ENCODE data around the gene CCDC134.
"Not testable (repeated sequence)": the region's sequence is repeated elsewhere in the genome, so short reads cannot be mapped to it uniquely, and the experiment has no call there.

Gene CCDC134

DNA sequence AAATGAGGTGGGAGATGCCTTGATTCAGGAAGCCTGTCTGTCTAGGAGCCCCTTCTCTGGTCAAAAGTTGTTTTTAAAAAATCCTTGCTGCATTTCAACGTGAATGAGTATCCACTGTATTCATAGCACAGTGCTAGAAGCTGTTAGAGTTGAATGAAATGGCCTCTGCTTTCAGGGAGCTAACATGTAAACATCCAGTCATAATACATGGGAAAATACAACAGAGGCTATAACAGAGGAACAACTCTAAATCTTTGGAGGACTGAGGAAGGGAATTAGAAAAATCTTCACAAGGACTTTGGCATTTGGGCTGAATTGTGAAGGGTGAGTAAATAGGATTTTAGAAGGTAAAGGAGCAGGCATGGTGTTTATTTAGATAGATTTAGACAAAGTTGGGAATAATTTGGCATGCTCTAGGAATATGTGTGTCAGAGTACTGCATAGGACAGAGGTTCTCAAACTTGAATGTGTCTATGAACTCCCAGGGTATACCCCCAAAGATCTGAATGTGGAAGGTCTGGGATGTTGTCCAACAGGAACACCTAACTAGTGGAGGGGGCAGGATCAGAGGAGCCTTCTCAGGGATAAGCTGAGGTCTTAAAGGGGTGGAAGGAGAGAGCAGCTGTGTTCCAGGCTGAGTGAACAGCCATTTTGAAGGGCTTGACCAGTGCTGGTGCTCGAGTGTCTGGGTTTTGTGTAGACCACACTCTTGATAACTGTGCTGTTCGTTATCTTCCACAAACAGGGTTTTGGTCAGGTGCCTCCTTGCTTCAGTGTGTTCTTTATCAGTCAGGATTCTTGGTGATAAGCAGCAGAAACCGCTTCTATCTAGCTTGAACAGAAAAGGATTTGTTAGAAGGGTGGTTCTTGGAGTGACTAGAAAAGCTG is 45.1 kb downstream of the CCDC134 start:
- DNase-seq: no peak

DNA sequence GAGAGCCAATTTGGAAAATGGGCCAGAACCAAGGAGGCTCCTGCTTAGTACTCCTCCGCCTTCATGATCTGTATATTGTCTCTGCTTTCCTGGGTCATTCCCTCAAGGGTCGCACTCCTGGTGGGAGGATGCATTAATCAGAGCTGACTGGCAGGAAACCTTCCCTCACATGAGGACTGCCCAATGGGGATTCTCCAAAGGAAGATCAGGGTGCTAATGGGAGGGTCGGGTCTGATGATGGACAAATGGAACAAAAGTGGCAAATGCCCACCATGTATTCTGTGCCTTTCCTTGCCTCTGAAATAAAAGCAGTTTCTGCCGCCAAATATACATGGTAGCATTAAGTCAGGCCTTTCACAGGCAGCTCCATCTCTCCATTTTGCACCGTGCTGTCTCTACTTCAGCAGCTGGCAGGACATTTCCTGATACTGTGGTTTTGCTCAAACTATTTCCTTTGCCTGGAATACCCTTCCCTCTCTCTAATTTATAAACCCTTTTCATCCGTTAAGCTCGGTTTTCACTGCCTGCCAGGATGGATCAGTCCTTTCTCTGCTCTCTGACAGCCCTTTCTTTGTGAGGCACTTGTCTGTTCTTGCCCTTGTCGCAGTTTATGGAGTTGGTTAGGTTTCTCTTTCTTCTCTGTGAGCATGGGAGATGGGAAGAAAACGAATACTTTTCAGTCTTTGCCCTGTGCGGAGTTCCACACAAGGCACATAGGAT is 45.9 kb downstream of the CCDC134 start:
- no peak for DNase-seq

- DNase-seq: peak in 1 of 2 experiments; percentile 26
Measured at GRCh38 chr22:41847300-41847699, 46.8 kb downstream of the CCDC134 start.

GRCh38 chr22:41848468-41848867 is 48.0 kb downstream of the CCDC134 start:
- no peak for DNase-seq

GRCh38 chr22:41856469-41856868 is 56.0 kb downstream of the CCDC134 start:
- no peak for DNase-seq

GRCh38 chr22:41857155-41857859 is 56.8 kb downstream of the CCDC134 start:
- DNase-seq: peak; percentile 8 to 20

- DNase-seq: no peak
Measured at GRCh38 chr22:41857860-41858199, 57.4 kb downstream of the CCDC134 start.

DNA sequence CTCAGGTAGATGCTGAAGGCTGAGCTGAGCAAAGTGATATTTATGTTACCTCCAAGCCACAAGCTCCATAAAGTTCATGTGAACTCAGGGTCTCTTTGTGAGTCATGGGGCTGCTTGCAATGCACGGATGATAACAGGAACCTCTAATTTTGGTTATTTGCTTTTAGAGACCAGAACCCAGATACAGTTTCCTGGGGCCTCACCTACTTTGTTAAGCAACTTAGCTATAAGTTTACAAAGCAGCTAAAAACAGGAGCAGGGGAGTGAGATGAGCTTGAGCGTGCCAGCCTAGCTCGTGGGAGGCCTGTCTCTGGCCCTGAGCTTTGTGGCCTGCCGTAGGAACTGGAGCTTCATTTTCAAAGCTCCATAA is 61.7 kb downstream of the CCDC134 start:
- DNase-seq: no peak

GRCh38 chr22:41862530-41863266 is 62.2 kb downstream of the CCDC134 start:
- DNase-seq: peak; percentile 13 to 34

- no peak for DNase-seq
Measured at GRCh38 chr22:41863472-41863871, 63.0 kb downstream of the CCDC134 start.

DNA sequence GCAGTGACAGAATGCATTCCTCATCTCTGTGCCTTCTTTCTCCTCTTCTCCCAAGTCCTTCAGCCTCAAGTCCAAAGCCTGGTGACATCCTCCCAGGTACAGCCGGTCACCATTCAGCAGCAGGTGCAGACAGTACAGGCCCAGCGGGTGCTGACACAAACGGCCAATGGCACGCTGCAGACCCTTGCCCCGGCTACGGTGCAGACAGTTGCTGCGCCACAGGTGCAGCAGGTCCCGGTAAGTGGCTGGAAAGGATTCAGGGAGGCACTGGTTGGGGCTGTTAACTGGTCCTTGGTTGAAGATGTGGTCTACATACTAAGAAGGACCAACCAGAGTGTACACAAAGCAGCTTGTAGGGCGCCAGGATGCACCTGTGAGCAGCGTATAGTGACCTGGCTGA is 68.1 kb downstream of the CCDC134 start:
- no peak for DNase-seq

GRCh38 chr22:41870081-41870480 is 69.6 kb downstream of the CCDC134 start:
- not testable (repeated sequence) for DNase-seq

- DNase-seq: no peak
Measured at GRCh38 chr22:41870786-41871185, 70.3 kb downstream of the CCDC134 start.

DNA sequence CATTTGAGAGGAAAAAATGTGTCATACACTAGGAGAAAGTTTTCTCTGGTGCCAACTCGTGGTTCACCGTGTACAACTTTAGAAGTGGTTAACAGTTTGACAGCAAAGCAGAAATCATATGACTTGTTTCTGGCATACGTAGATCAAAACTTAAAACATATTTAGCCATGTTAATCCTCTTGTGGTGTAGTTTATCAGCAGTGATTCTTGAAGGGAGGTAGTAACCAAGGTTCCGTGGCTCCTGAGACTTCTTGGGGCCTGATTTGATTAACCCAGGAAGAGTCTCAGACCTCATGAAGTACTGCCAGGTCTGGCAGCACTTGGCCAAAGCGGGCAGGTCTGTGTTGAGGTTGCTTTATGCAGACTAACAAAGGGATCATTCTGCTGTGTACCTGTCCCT is 72.9 kb downstream of the CCDC134 start:
- no peak for DNase-seq

DNA sequence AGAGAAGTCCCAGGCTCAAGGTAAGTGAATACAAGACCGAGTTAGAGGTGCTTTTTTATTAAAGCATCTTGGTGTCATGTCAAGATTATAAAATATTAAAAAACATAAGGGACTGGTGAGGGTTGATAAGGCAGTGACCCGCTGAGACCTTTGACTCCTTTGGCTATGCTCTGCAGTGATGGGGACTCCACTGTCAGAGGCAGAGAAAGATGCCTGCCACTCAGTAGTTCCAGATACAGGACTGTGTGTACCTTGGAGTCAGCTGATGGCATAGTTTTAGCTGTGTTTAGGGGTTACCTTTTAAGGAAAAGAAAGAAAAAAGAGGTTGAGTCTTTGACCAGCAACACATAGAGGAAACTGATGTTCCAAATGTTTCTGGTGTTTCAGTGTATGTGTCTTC is 73.6 kb downstream of the CCDC134 start:
- DNase-seq: no peak

GRCh38 chr22:41875531-41876270 is 75.2 kb downstream of the CCDC134 start:
- no peak for DNase-seq

All from NCI-H187 (cell line).